ENCODE results near the gene THOC1. TPM values are rescaled to one million over a fixed set of nuclear protein-coding genes. Genes with fewer than 3 reads are reported as not detected.

THOC1 gene
- total and polyA plus RNA-seq, 3 donors from 2014 or later, result 41.6 to 82.2 (median 79.7) TPM

GRCh38 chr18:179499-179898 is 88.3 kb downstream of the THOC1 start:
- no peaks in the 10 kb centered on the region for H3K4me1 ChIP-seq
- intact Hi-C loops (cut with DNase I; ENCODE audit: low total_unique reads), result no loop called here
- no peaks in the 10 kb centered on the region for H3K36me3 ChIP-seq (ENCODE audit: low read depth, missing control alignments)
- H3K4me3 ChIP-seq, result no peak overlapping the region
- 91 to 94% methylated on average over 5 of the region's 5 CpGs for WGBS, 2 donors
- no peak for TF ChIP-seq CTCF (IDR thresholded peaks at IDR 0.05)
- TF ChIP-seq POLR2A (IDR thresholded peaks at IDR 0.05), result no peak
- no peak for DNase-seq
- H3K9me3 ChIP-seq, result no peaks in the 10 kb centered on the region
- no peaks in the 10 kb centered on the region for H3K27me3 ChIP-seq
- no peak overlapping the region for H3K27ac ChIP-seq

GRCh38 chr18:172361-172760 is 95.5 kb downstream of the THOC1 start:
- 81 to 94% methylated on average over 5 of the region's 5 CpGs for WGBS, 2 donors
- H3K9me3 ChIP-seq, result no peaks in the 10 kb centered on the region
- no peaks in the 10 kb centered on the region for H3K4me1 ChIP-seq
- H3K4me3 ChIP-seq, result no peak overlapping the region
- intact Hi-C loops (cut with DNase I; ENCODE audit: low total_unique reads), result no loop called here
- H3K27ac ChIP-seq, result no peak overlapping the region
- H3K27me3 ChIP-seq, result no peaks in the 10 kb centered on the region
- no peaks in the 10 kb centered on the region for H3K36me3 ChIP-seq (ENCODE audit: low read depth, missing control alignments)
- DNase-seq, result no peak
- no peak for TF ChIP-seq POLR2A (IDR thresholded peaks at IDR 0.05)
- TF ChIP-seq CTCF (IDR thresholded peaks at IDR 0.05), result no peak

Other genes with a start within 250 kb of the THOC1 start
- gene TUBB8B, start 218.4 kb downstream of the THOC1 start, total RNA-seq, result 1 to 10 TPM; 8.0 to 8.9 TPM
- gene TUBB8B, start 218.4 kb downstream of the THOC1 start, polyA plus RNA-seq (ENCODE audit: insufficient read depth, low read depth, low replicate concordance), result 5.7 TPM
- gene USP14, start 109.5 kb downstream of the THOC1 start, total RNA-seq, result 10 to 100 TPM; 33.4 to 42.3 TPM
- 42.8 TPM for gene USP14, start 109.5 kb downstream of the THOC1 start, polyA plus RNA-seq (ENCODE audit: insufficient read depth, low read depth, low replicate concordance)
- gene COLEC12, start 232.7 kb upstream of the THOC1 start, total RNA-seq, result 1 to 10 TPM; 4.5 to 8.1 TPM
- 10.4 TPM for gene COLEC12, start 232.7 kb upstream of the THOC1 start, polyA plus RNA-seq (ENCODE audit: insufficient read depth, low read depth, low replicate concordance)